Measurements from ENCODE around the gene UPF1. TPM values are rescaled to one million over a fixed set of nuclear protein-coding genes. Genes with fewer than 3 reads are reported as not detected.

The UPF1 gene
- total and polyA plus RNA-seq, 7 donors = 27.6 to 62.1 (median 49.0) TPM

DNA sequence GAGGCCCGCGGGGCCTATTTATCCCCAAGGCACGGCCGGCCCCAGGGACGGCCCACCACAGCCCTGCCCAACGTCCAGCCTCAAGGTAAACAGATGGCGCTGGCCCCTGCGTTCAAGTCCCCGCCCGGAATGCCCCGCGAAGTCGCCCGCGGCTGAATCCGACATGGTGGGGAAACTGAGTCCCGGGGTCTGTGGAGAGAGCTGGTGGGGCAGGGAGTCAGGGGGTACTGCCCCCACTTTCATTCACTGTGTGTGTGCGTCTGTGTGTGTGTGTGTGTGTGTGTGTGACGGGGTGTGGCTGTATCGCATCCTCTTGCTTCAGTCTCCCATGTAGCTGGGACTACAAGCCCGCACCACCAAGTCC, 40.5 kb upstream of the UPF1 start:
- Histone ChIP-seq H3K4me3 (no peak overlapping the region), H3K27me3 (peaks cover 50 to 99% (median 78%) of the 10 kb centered on the region in 3 donors), H3K36me3 (no peaks in the 10 kb centered on the region), H3K27ac (no peak overlapping the region), H3K4me1 (peaks cover 0 to 45% (median 42%) of the 10 kb centered on the region in 4 donors), H3K9me3 (no peaks in the 10 kb centered on the region)
- intact Hi-C loops (cut with DNase I) = no loop called here
- no peak for DNase-seq
- WGBS, 2 donors = 14 to 21% methylated on average over 21 of the region's 21 CpGs
- TF ChIP-seq EP300 (IDR thresholded peaks at IDR 0.05) = no peak
- TF ChIP-seq POLR2A (IDR thresholded peaks at IDR 0.05) = no peak
- TF ChIP-seq POLR2AphosphoS5 (IDR thresholded peaks at IDR 0.05) = no peak
- TF ChIP-seq, protein P1, sequence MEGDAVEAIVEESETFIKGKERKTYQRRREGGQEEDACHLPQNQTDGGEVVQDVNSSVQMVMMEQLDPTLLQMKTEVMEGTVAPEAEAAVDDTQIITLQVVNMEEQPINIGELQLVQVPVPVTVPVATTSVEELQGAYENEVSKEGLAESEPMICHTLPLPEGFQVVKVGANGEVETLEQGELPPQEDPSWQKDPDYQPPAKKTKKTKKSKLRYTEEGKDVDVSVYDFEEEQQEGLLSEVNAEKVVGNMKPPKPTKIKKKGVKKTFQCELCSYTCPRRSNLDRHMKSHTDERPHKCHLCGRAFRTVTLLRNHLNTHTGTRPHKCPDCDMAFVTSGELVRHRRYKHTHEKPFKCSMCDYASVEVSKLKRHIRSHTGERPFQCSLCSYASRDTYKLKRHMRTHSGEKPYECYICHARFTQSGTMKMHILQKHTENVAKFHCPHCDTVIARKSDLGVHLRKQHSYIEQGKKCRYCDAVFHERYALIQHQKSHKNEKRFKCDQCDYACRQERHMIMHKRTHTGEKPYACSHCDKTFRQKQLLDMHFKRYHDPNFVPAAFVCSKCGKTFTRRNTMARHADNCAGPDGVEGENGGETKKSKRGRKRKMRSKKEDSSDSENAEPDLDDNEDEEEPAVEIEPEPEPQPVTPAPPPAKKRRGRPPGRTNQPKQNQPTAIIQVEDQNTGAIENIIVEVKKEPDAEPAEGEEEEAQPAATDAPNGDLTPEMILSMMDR (IDR thresholded peaks at IDR 0.05) = no peak

DNA sequence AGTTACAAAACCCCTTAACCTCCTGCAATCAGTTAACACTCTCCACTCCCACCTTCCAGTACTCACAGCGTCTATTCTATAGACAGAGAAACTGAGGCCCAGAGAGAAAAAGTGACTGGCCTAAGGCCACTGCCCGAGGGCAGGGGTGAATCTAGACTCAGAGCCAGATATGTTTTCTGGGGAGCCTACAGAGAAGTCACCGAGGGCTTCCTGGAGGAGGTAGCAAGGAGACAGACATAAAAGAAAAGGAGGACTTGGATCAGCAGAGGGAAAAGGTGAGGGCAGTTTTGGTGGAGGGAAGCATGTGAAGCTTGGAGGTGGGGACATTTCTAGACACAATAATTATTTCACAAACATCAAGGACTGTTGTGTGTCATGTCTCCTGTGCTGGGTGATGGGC, 39.1 kb upstream of the UPF1 start:
- H3K27me3 ChIP-seq = peaks cover 41 to 96% (median 69%) of the 10 kb centered on the region in 3 donors
- no peak overlapping the region for H3K4me3 ChIP-seq
- H3K27ac ChIP-seq = no peak overlapping the region
- H3K36me3 ChIP-seq = no peaks in the 10 kb centered on the region
- no peak for TF ChIP-seq POLR2AphosphoS5 (IDR thresholded peaks at IDR 0.05)
- TF ChIP-seq POLR2A (IDR thresholded peaks at IDR 0.05) = no peak
- TF ChIP-seq EP300 (IDR thresholded peaks at IDR 0.05) = no peak
- TF ChIP-seq, protein P1 (IDR thresholded peaks at IDR 0.05) = no peak
- H3K4me1 ChIP-seq = peaks cover 0 to 41% (median 36%) of the 10 kb centered on the region in 4 donors
- DNase-seq = no peak
- intact Hi-C loops (cut with DNase I) = no loop called here
- no peaks in the 10 kb centered on the region for H3K9me3 ChIP-seq
- 71 to 78% methylated on average over 3 of the region's 3 CpGs for WGBS, 2 donors

GRCh38 chr19:18793144-18794028, 38.4 kb upstream of the UPF1 start:
- no peak overlapping the region for H3K4me3 ChIP-seq
- H3K27me3 ChIP-seq = peaks cover 34 to 96% (median 64%) of the 10 kb centered on the region in 3 donors
- DNase-seq = no peak
- peaks cover 0 to 35% (median 30%) of the 10 kb centered on the region in 4 donors for H3K4me1 ChIP-seq
- H3K27ac ChIP-seq = no peak overlapping the region
- H3K36me3 ChIP-seq = no peaks in the 10 kb centered on the region
- intact Hi-C loops (cut with DNase I) = no loop called here
- no peak for TF ChIP-seq EP300 (IDR thresholded peaks at IDR 0.05)
- TF ChIP-seq, protein P1 (IDR thresholded peaks at IDR 0.05) = no peak
- no peak for TF ChIP-seq POLR2AphosphoS5 (IDR thresholded peaks at IDR 0.05)
- no peak for TF ChIP-seq POLR2A (IDR thresholded peaks at IDR 0.05)
- no peaks in the 10 kb centered on the region for H3K9me3 ChIP-seq
- 75 to 83% methylated on average over 13 of the region's 13 CpGs for WGBS, 2 donors

DNA sequence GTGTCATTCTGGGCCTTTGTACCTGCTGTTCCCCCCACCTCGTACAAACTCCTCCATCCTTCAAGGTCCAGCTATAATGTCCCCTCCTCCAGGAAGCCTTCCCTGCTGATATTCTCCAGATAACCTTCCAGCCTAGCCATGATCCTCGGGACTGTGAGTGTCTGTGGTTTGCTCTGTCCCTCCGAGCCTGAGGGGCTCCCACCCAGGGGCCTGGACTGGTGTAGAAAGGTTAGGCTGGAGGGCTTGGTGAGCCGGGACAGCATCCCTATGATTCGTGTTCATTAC, 37.8 kb upstream of the UPF1 start:
- Histone ChIP-seq H3K27me3 (peaks cover 32 to 96% (median 64%) of the 10 kb centered on the region in 3 donors), H3K36me3 (no peaks in the 10 kb centered on the region), H3K9me3 (no peaks in the 10 kb centered on the region), H3K4me1 (peaks cover 0 to 29% (median 25%) of the 10 kb centered on the region in 4 donors), H3K4me3 (no peak overlapping the region), H3K27ac (no peak overlapping the region)
- TF ChIP-seq, protein P1 (IDR thresholded peaks at IDR 0.05) = no peak
- no peak for TF ChIP-seq POLR2A (IDR thresholded peaks at IDR 0.05)
- TF ChIP-seq POLR2AphosphoS5 (IDR thresholded peaks at IDR 0.05) = no peak
- no peak for TF ChIP-seq EP300 (IDR thresholded peaks at IDR 0.05)
- no peak for DNase-seq
- intact Hi-C loops (cut with DNase I) = no loop called here
- 56 to 72% methylated on average over 5 of the region's 5 CpGs for WGBS, 2 donors
